ENCODE measurements around the gene TSPEAR. TPM values are rescaled to one million over a fixed set of nuclear protein-coding genes. Genes with fewer than 3 reads are reported as not detected.

Gene TSPEAR
- total RNA-seq, 1 experiment from 2014 or later, result not detected

- no peak for TF ChIP-seq REST (IDR thresholded peaks at IDR 0.05; ENCODE audit: insufficient read depth in 1 of 2, low read depth in 2 of 2, low read length in 1 of 2)
- TF ChIP-seq CTCF (IDR thresholded peaks at IDR 0.05), result no peak
- TF ChIP-seq POLR2AphosphoS5 (IDR thresholded peaks at IDR 0.05; ENCODE audit: low read depth, low read length), result no peak
- H3K4me1 ChIP-seq (ENCODE audit: control insufficient read depth, insufficient read depth, low read length), result no peaks in the 10 kb centered on the region
- ChIA-PET CTCF (interaction anchor here (1.1 kb wide), 1 partner anchor 51 kb away, joined by 3 read pairs; no protein-coding TSS in a partner anchor), POLR2A (no interaction called here)
- ATAC-seq (no peak), DNase-seq (ENCODE audit: low read depth, low spot score) (no peak)
- H3K36me3 ChIP-seq (ENCODE audit: control insufficient read depth, insufficient read depth, low read length), result no peaks in the 10 kb centered on the region
- intact Hi-C loops (cut with micrococcal nuclease; ENCODE audit: unreplicated experiment) (no loop called here), in situ Hi-C loops (cut with HindIII; ENCODE audit: low pct_unique_long_range_greater_than_20kb, low sequenced_read_pairs) (no loop called here)
- H3K4me3 ChIP-seq (ENCODE audit: low read depth in 2 of 2, low read length in 2 of 2), result no peak overlapping the region
- no peaks in the 10 kb centered on the region for H3K9me3 ChIP-seq (ENCODE audit: control insufficient read depth, insufficient read depth, low read depth, low read length)
- H3K27me3 ChIP-seq (ENCODE audit: control insufficient read depth, insufficient read depth, low read length), result no peaks in the 10 kb centered on the region
- no peak overlapping the region for H3K27ac ChIP-seq (ENCODE audit: low read length)
- no TSS peak for BruUV-seq (replicated peaks)
Observed at GRCh38 chr21:44530903-44531605, 180.3 kb downstream of the TSPEAR start.

GRCh38 chr21:44530221-44530902 is 181.0 kb downstream of the TSPEAR start:
- in situ Hi-C loops (cut with HindIII; ENCODE audit: low pct_unique_long_range_greater_than_20kb, low sequenced_read_pairs), result no loop called here

More at GRCh38 chr21:44530221-44530902, 181.0 kb downstream of the TSPEAR start:
- Histone ChIP-seq H3K27me3 (ENCODE audit: control insufficient read depth, insufficient read depth, low read length) (no peaks in the 10 kb centered on the region), H3K36me3 (ENCODE audit: control insufficient read depth, insufficient read depth, low read length) (no peaks in the 10 kb centered on the region), H3K4me3 (ENCODE audit: low read depth in 2 of 2, low read length in 2 of 2) (no peak overlapping the region), H3K27ac (ENCODE audit: low read length) (no peak overlapping the region), H3K9me3 (ENCODE audit: control insufficient read depth, insufficient read depth, low read depth, low read length) (no peaks in the 10 kb centered on the region), H3K4me1 (ENCODE audit: control insufficient read depth, insufficient read depth, low read length) (no peaks in the 10 kb centered on the region)
- no TSS peak for BruUV-seq (replicated peaks)
- ChIA-PET CTCF (no interaction called here), POLR2A (no interaction called here)
- DNase-seq (ENCODE audit: low read depth, low spot score) (no peak), ATAC-seq (no peak)
- TF ChIP-seq POLR2AphosphoS5 (IDR thresholded peaks at IDR 0.05; ENCODE audit: low read depth, low read length), result no peak
- no peak for TF ChIP-seq REST (IDR thresholded peaks at IDR 0.05; ENCODE audit: insufficient read depth in 1 of 2, low read depth in 2 of 2, low read length in 1 of 2)
- no peak for TF ChIP-seq TCF7L2 (IDR thresholded peaks at IDR 0.05; ENCODE audit: low read depth, low read length)
- intact Hi-C loops (cut with micrococcal nuclease; ENCODE audit: unreplicated experiment), result no loop called here
